Epithelial cell of proximal tubule (primary cell): ENCODE results near the gene AP1S3. TPM values are rescaled to one million over a fixed set of nuclear protein-coding genes. Genes with fewer than 3 reads are reported as not detected.
"Not testable (repeated sequence)": the region's sequence is repeated elsewhere in the genome, so short reads cannot be mapped to it uniquely, and the experiment has no call there.

ENCODE experiments used
- DNase-seq: peaks from one replicate; pipeline ENCODE4 v3.0.0-alpha.2; 2011; ENCODE audit warnings: low read depth
- H3K4me3 ChIP-seq: 2 replicates; pipeline ENCODE4 v1.5.1; 2011; ENCODE audit warnings: low read depth, mild to moderate bottlenecking, low read length
- total RNA-seq: library from RNA; depleted of rRNA; stranded (reverse); fragments of >200 nt; gene quantifications from 2 replicates; pipeline ENCODE4 v1.2.3, GENCODE V29; 2015
- TF ChIP-seq, protein P1 (sequence below): conservative IDR thresholded peaks from 2 replicates; pipeline ENCODE4 v1.5.1; 2012; ENCODE audit warnings: low read depth, mild to moderate bottlenecking, low read length

AP1S3 gene
- total RNA-seq, 1 donor from 2014 or later: 28.8 TPM

DNA sequence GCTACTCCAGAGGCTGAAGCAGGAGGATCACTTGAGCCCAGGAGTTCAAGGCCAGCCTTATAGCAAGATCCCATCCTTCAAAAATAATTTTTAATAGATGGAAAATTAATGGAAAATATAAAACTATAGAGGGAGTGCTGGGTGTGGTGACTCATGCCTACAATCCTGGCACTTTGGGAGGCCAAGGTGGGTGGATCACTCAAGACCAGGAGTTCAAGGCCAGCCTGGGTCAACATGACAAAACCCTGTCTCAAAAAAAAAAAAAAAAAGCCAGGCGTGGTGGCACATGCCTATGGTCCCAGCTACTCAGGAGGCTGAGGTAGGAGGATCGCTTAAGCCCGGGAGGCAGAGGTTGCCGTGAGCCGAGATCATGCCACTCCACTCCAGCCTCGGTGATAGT lies 48.0 kb downstream of the AP1S3 start:
- TF ChIP-seq, protein P1, sequence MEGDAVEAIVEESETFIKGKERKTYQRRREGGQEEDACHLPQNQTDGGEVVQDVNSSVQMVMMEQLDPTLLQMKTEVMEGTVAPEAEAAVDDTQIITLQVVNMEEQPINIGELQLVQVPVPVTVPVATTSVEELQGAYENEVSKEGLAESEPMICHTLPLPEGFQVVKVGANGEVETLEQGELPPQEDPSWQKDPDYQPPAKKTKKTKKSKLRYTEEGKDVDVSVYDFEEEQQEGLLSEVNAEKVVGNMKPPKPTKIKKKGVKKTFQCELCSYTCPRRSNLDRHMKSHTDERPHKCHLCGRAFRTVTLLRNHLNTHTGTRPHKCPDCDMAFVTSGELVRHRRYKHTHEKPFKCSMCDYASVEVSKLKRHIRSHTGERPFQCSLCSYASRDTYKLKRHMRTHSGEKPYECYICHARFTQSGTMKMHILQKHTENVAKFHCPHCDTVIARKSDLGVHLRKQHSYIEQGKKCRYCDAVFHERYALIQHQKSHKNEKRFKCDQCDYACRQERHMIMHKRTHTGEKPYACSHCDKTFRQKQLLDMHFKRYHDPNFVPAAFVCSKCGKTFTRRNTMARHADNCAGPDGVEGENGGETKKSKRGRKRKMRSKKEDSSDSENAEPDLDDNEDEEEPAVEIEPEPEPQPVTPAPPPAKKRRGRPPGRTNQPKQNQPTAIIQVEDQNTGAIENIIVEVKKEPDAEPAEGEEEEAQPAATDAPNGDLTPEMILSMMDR: no peak
- no peak for DNase-seq

DNA sequence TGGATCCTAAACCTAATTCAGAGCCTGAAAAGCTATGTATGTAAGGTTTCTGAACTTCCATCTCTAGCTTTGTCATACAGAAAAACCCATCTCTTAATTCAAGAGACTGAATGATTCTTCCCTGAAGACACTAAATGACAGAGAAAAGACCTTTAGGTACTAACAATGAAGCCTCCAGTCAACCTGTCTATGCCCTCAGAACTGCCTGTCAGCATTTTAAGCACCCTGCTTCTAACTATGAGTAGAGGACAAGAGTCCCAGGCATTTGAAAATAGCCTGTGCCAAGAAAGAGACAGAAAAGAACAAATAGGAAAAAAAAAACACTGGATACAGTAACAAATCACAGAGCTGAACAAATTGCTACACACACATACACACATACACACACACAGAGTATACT lies 48.6 kb downstream of the AP1S3 start:
- TF ChIP-seq, protein P1: no peak
- H3K4me3 ChIP-seq: no peak overlapping the region
- DNase-seq: no peak

More for the DNA sequence above, 48.0 kb downstream of the AP1S3 start:
- H3K4me3 ChIP-seq: no peak overlapping the region

DNA sequence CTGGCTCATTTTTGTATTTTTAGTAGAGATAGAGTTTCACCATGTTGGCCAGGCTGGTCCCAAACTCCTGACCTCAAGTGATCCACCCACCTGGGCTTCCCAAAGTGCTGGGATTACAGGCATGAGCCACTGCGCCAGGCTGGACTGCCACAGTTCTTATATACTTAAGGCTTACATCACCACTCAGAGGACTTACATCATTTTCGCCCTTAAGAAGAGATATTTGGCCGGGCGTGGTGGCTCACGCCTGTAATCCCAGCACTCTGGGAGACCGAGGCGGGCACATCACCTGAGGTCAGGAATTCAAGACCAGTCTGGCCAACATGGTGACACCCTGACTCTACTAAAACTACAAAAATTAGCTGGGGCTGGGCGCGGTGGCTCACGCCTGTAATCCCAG lies 49.3 kb downstream of the AP1S3 start:
- not testable (repeated sequence) for DNase-seq

DNA sequence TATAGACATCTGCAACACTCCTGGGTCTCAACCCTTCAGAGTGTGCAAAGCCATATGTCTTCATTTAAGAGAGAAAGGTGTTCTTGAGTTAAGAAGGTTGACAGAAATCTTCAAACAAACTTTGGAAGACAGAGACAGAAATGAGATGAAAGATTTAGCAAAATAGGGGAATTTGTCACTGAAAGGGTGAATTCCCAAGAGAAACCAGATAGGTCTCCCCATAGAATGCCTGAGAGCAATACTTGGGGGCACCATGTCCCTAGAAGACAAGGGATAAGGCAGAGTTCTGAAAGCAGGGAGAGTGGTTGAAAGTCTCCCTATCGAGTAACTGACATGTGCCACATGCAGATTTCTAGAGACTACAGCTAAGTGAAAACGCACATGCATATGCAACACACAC lies 50.0 kb downstream of the AP1S3 start:
- DNase-seq: no peak
- no peak overlapping the region for H3K4me3 ChIP-seq
- TF ChIP-seq, protein P1: no peak

More for the DNA sequence above, 49.3 kb downstream of the AP1S3 start:
- H3K4me3 ChIP-seq: not testable (repeated sequence)

DNA sequence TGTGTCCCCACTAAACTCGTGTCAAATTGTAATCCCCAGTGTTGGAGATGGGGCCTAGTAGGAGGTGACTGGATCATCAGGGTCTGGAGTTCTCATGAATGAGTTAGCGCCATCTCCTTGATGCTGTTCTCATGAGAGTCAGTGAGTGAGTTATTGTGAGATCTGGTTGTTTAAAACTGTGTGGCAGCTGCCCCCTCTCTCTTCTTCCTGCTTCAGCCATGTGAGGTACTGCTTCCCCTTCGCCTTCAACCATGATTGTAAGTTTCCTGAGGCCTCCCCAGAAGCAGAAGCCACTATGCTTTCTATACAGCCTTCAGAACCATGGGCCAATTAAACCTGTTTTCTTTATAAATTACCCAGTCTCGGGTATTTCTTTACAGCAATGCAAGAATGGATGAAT lies 50.4 kb downstream of the AP1S3 start:
- TF ChIP-seq, protein P1: no peak
- DNase-seq: no peak
- H3K4me3 ChIP-seq: no peak overlapping the region

DNA sequence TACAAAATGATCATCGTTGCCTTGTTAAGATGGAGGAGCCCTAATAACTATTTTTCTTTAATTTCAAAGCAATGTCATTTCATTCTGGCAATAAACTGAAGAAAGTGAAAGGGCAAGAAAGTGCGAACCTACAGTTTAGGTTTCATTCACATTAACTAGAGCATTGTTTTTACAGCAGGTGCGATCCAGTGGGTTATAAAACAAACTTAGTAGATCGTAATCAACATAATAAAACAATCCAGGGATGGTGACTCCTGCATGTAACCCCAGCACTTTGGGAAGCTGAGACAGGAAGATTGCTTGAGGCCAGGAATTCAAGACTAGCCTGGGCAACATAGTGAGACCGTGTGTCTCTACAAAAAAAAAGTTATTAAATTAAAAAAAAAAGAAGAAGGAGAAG lies 51.1 kb downstream of the AP1S3 start:
- no peak for DNase-seq
- H3K4me3 ChIP-seq: no peak overlapping the region
- TF ChIP-seq, protein P1: no peak

DNA sequence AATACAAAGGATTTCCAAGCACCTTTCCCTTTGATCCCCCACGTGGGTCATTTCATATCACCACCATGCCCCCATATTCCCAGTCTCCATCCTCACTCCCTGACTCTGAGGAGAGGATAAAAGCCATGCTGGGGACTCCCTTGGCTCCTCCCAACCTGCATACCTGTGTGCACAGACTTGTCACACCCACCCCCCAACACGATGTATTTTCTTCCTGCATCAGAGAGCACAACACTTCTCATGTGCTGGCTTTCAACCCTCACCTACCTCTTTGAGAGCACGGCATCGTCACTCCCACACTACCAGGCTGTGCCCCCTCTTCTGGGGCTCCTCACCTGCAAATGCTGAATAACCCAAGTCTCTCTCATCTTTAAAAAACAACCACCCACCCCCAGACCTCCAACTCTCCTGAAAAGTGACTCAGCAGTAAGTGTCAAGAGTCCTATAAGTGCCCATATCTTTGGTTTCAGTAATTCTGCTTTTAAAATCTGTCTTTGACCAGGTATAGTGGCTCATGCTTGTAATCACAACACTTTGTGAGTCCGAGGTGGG lies 53.1 kb downstream of the AP1S3 start:
- TF ChIP-seq, protein P1: no peak
- DNase-seq: no peak
- H3K4me3 ChIP-seq: no peak overlapping the region
